ENCODE data around the gene CDH4.

CDH4 gene

DNA sequence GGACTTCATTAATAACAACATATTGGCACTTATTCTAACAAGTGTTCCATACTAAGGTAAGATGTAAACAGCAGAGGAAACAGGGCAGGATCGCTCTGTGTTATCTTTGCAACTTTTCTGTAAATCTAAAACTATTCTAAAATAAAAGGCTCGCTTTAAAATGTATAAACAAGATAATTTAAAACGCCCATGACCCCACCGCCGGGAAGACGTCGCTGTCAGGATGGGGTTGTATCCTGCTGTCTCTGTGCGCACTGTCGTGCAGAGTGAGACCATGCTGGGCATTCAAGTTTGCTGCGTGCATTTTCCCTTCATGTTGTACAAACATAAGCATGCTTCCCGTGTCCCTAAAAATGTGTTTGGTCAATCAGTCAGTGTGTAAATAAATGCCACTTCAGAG, 255.7 kb downstream of the CDH4 start:
- DNase-seq: no peak

GRCh38 chr20:61508301-61509096, 256.4 kb downstream of the CDH4 start:
- no peak for DNase-seq

GRCh38 chr20:61510778-61511330, 258.8 kb downstream of the CDH4 start:
- no peak for DNase-seq

DNA sequence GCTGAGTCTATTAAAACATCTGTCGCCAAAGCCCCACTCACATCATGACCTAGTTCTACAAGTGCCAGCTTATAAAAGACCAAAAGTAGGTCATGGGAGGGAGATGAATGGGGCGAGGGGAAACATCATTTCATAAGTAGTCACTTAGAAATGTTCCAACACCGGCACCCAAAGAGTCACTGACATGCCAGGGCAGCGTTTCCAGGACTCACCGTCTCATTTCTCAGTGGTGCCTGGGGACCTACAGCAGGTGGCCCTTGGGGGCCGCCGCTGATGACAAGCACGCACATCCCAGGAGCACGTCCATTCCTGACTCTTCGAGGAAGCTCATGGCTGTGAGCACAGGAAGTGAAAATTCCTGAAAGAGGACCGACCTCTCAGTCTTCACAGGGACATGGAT, 260.4 kb downstream of the CDH4 start:
- DNase-seq: no peak

DNA sequence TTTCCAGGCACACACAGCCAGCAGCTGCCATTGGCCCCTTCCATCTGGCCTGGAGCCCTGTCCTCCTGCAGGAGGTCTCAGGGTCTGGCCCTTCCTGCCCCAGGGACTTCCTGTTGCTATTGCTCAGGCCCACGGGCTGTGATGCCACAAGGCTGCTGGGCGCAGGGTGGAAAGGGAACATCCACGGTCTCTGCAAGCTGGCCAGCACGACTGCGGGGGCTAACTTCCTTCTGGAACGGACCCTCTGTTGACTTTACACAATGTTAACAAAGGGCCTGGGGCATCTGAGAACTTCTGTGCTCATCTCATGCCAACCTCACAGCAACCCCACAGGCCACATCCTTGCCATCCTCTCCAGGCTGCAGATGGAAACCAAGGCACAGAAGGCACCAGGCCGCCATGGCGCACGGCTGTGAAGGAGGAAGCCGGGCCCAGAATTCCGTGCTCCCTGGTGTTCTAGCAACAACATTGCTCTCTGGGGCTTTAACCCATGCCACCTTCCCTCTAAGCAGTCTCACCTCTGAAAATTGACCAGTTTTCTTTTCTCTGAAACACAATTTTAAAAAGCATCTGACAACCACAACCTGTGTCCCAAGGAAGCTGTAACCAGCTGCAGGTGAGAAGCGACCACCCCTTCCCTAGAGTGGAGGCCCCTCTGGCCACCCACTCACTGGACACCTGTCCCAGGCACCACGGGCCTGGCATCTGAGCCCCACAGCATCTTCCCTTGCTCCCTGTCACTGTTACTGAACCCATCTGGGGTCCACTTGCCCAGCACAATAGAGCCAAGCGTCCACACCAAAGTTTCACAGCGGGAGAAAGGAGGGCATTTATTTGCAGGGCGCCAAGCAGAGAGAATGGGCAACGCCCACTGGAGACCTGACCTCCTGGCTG, 261.3 kb downstream of the CDH4 start:
- no peak for DNase-seq

GRCh38 chr20:61514018-61514365, 261.9 kb downstream of the CDH4 start:
- DNase-seq: no peak

- no peak for DNase-seq
Measured at GRCh38 chr20:61514396-61514795, 262.3 kb downstream of the CDH4 start.

- DNase-seq: no peak
Measured at GRCh38 chr20:61514805-61515505, 262.9 kb downstream of the CDH4 start.

DNA sequence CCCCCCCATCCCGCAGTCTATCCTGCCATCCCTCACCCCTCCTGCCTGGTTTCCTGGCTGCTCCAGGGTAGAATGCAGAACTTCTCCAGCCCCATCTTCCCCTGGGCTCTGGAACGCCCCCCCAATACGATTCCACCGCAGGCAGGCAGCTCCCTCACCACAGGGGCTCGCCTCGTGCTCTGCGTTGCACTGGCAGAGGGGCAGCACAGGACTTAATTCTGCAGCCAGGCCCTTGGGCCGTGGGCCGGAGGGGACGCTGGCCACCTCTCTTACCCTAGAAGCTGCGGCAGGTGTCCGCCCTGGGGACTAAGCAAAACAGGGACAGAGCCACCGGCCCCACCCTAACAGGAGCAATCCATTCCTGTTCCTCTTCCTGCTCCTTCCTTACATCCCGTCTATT, 263.9 kb downstream of the CDH4 start:
- no peak for DNase-seq

- no peak for DNase-seq
Measured at GRCh38 chr20:61516346-61517208, 264.5 kb downstream of the CDH4 start.

- no peak for DNase-seq
Measured at GRCh38 chr20:61517419-61517818, 265.4 kb downstream of the CDH4 start.

DNA sequence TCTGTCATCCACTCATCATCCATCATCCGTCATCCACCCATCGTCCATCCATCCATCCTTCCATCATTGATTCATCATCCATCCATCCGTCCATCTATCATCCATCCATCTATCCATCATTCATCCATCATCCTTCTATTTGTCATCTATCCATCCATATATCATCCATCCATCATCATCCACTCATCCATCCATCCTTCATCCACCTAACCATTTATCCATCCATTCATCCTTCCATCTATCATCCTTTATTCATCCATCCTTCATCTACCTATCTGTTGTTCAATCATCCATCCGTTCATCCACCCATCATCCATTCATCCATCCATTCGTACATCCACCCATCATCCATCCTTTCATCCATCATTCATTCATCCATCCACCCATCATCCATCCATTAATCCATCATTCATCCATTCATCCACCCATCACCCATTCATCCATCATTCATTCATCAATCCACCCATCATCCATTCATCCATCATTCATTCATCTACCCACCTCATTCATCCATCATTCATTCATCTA, 266.4 kb downstream of the CDH4 start:
- no peak for DNase-seq

DNA sequence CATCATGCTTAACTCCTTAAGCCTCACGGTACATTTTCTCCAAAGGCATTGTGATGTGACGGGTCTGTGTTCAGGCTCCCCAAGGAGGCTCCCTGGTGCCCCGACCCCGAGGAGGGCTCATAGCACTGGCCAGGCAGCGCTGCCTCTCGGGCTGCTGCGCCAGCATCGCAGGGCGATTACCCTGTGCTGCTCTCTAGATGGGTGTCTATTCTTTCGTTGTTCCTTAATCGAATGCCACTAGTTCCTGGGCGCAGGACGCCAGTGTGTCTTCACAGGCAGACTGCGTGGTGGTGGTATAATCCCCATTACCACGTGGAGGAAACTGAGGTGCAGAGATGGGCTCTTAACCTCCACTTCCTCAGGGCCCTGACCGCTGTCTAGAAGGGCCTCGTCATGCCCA, 267.4 kb downstream of the CDH4 start:
- no peak for DNase-seq

DNA sequence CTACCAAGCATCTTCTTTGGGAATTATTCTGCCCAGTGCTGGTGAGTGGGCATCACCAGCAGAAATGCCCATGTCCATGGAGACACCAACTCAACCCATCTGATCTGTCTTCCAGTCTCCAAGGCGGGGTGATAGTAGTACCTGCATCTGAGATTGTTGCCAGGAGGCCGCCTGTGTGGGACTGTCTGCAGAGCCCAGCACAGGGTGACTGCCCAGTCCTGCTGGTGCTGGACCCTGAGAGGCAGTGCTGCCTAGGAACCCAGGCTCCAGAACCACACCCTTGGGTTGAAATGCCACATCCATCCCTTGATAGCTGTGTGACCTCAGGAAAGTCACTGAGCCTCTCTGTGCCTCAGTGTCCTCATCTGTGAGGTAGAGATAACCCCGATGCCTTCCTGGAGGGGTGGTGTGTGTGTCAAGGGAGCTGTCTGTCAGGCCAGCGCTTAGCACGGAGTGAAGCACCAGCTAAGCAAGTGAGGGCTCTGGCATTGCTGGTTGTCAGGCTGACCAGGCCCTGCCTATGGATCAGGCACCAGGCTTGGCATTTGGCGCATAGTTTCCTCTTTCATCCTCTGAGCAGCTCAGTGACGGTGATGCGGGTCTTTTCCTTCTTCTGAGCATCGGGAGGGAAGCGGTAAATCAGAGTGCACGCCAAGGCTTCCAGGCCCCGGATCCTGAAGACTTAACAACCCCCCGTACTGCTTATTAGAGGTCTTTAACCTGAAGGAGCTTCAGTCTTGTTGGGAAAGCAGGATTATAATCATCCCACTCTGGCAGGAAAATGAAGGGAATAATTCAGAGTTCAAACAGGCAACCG, 268.2 kb downstream of the CDH4 start:
- DNase-seq: no peak

GRCh38 chr20:61520893-61521460, 268.9 kb downstream of the CDH4 start:
- DNase-seq: no peak

DNA sequence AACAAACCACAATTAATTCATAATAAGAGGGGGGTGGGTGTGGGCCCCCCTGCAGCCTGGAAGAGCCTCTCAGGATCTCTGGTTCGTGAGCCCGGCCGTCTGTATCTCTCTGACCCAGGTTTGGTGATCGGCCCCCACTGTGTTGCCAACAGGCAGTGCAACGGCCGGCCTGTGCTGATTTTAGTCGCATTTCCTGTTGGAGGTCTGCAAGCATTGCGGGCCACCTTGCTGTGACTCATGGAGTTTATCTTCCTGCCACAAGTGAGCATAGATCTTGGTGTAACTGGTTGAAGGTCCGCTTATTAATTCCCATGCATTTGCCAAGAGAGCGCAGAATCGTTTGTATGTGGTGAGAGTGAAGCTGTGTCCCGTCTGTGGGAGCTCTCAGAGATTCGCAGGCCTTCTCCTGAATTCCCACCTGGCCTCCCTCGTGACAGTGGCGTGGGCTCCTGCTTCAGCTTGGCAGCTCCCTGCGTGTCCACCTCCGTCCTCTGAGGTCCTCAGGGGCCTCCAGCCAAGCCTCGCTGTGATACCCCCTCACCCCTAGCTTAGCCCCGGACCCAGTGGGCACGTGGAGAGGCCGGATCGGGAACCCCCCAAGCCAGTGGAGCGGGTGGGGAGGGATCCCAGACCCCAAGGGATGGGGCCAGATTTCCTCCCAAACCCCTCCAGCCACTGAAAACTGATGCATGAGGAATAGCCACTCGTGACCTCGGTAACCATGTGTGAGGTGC, 269.8 kb downstream of the CDH4 start:
- DNase-seq: no peak

DNA sequence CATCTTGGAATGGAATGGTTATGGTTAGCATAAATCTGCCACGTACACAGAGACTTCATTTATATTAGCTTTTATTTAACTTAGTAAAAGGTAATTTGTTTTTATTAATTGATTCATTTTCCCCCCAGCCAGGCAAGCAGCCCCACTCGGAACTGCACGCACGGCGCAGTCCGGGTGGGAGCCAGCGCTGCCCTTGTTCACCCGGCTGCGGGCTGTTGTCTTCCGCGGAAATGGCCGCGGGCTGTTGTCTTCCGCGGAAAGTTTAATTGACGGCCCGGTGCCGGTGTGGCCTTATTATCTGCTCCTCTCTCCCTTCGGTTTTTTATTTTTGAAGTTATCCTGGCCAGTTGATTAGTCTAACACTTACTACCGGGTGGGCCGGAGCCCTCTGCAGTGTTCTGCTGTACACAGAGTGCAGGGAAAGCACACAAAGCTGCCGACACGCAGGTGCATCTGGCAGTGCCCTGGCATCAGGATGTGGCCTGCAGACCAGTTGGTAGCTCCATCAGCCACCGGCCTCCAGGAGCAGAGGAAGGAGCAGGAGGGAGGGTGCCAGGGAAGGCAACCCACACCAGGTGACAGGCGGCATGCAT, 270.5 kb downstream of the CDH4 start:
- DNase-seq: no peak

GRCh38 chr20:61523145-61523544, 271.1 kb downstream of the CDH4 start:
- DNase-seq: no peak

DNA sequence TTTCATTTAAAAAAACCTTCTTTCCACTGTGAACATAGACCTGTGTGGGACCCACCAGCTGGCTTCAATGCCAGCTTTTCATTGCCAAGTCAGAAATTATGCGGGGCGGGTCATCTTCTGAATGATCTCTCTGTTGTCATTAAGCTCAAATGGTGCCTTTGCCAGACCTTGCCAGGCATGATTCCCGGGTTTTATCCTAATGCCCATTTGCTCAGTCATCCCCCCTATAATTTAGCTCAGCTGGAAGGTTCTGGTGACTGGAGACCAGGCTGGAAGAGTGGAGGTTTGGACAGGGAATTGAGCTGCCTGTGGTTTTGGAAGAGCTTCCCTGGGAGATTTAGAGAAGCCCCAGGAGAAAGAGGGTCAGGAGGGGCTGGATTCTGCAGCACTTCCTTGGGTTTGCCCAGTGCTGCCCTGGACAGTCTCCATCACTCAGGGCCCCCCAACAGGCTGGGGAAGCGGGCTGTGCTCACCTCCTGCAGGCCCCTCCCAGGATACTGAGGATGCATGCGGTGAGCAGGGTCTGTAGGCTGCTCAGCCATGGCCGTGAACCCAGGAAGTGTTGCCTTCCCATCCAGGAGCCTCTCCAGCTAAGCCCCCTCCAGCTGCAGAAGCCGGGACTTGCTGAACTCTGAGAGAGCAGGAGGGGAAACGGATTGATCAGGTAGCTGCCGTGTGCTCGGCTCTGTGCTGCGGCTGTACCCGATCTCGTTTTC, 273.0 kb downstream of the CDH4 start:
- no peak for DNase-seq

All from NCI-H2171 treated with DMSO at 0.1 percent for 48 hours (cell line).